ENCODE measurements around the gene HSPA9. TPM values are rescaled to one million over a fixed set of nuclear protein-coding genes. Genes with fewer than 3 reads are reported as not detected.

The HSPA9 gene
- total and polyA plus RNA-seq, 2 of the 13 experiments (the other 11 are each of a cell fraction or from before 2014, with no cell fraction given) = 165 to 478 TPM

DNA sequence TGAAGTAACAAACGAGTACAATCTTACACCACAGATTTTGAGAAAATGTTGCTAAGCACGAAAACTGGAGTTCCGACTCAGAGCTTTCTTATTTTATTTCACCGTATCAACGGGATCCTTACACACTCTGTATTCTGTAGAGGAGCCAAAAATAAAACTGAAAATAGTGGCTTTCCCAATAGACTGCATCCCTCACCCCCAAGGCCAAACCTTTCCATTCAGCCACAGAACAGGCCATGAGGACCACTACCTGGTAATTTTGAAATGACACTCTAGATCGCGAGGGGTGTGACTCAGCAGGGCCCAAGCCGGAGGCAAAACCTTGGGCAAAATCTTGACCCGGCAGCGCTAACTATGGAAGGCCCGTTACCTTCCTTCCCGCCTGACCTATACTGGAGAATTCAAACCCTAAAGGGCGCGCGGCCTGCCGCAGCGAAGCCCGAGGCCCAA, 432 bp downstream of the HSPA9 start (continued):
- no peak for TF ChIP-seq ARHGAP35 (CRISPR knock-in tag; IDR thresholded peaks at IDR 0.05; ENCODE audit: borderline replicate concordance)
- TF ChIP-seq, protein P1, sequence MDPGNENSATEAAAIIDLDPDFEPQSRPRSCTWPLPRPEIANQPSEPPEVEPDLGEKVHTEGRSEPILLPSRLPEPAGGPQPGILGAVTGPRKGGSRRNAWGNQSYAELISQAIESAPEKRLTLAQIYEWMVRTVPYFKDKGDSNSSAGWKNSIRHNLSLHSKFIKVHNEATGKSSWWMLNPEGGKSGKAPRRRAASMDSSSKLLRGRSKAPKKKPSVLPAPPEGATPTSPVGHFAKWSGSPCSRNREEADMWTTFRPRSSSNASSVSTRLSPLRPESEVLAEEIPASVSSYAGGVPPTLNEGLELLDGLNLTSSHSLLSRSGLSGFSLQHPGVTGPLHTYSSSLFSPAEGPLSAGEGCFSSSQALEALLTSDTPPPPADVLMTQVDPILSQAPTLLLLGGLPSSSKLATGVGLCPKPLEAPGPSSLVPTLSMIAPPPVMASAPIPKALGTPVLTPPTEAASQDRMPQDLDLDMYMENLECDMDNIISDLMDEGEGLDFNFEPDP (CRISPR knock-in tag; conservative IDR thresholded peaks at IDR 0.05) = no peak
- TF ChIP-seq THYN1 (CRISPR knock-in tag; IDR thresholded peaks at IDR 0.05; ENCODE audit: borderline replicate concordance, low read depth) = no peak
- TF ChIP-seq GPN1 (CRISPR knock-in tag; IDR thresholded peaks at IDR 0.05; ENCODE audit: borderline replicate concordance) = no peak
- TF ChIP-seq, protein P2, sequence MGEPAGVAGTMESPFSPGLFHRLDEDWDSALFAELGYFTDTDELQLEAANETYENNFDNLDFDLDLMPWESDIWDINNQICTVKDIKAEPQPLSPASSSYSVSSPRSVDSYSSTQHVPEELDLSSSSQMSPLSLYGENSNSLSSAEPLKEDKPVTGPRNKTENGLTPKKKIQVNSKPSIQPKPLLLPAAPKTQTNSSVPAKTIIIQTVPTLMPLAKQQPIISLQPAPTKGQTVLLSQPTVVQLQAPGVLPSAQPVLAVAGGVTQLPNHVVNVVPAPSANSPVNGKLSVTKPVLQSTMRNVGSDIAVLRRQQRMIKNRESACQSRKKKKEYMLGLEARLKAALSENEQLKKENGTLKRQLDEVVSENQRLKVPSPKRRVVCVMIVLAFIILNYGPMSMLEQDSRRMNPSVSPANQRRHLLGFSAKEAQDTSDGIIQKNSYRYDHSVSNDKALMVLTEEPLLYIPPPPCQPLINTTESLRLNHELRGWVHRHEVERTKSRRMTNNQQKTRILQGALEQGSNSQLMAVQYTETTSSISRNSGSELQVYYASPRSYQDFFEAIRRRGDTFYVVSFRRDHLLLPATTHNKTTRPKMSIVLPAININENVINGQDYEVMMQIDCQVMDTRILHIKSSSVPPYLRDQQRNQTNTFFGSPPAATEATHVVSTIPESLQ (CRISPR knock-in tag; conservative IDR thresholded peaks at IDR 0.05) = no peak
- TF ChIP-seq STAG1 (CRISPR knock-in tag; IDR thresholded peaks at IDR 0.05) = 0 out of 2 replicates have a peak, but pooled peaks have one; percentile 1
- TF ChIP-seq KLF15 (CRISPR knock-in tag; IDR thresholded peaks at IDR 0.05; ENCODE audit: borderline replicate concordance) = no peak
- no peak for TF ChIP-seq ZNF761 (CRISPR knock-in tag; conservative IDR thresholded peaks at IDR 0.05)
- 0 out of 2 replicates have a peak, but pooled peaks have one; percentile 41 for TF ChIP-seq ZNF224 (CRISPR knock-in tag; IDR thresholded peaks at IDR 0.05)
- TF ChIP-seq ELF3 (CRISPR knock-in tag; IDR thresholded peaks at IDR 0.05) = 0 out of 2 replicates have a peak, but pooled peaks have one; percentile 7
- TF ChIP-seq, protein P3, sequence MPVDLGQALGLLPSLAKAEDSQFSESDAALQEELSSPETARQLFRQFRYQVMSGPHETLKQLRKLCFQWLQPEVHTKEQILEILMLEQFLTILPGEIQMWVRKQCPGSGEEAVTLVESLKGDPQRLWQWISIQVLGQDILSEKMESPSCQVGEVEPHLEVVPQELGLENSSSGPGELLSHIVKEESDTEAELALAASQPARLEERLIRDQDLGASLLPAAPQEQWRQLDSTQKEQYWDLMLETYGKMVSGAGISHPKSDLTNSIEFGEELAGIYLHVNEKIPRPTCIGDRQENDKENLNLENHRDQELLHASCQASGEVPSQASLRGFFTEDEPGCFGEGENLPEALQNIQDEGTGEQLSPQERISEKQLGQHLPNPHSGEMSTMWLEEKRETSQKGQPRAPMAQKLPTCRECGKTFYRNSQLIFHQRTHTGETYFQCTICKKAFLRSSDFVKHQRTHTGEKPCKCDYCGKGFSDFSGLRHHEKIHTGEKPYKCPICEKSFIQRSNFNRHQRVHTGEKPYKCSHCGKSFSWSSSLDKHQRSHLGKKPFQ (CRISPR knock-in tag; IDR thresholded peaks at IDR 0.05; ENCODE audit: insufficient replicate concordance) = peak; percentile 81
- TF ChIP-seq, protein P4, sequence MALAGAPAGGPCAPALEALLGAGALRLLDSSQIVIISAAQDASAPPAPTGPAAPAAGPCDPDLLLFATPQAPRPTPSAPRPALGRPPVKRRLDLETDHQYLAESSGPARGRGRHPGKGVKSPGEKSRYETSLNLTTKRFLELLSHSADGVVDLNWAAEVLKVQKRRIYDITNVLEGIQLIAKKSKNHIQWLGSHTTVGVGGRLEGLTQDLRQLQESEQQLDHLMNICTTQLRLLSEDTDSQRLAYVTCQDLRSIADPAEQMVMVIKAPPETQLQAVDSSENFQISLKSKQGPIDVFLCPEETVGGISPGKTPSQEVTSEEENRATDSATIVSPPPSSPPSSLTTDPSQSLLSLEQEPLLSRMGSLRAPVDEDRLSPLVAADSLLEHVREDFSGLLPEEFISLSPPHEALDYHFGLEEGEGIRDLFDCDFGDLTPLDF (CRISPR knock-in tag; IDR thresholded peaks at IDR 0.05) = no peak
- no peak for TF ChIP-seq ZNF570 (CRISPR knock-in tag; IDR thresholded peaks at IDR 0.05; ENCODE audit: borderline replicate concordance)
- TF ChIP-seq, protein P5, sequence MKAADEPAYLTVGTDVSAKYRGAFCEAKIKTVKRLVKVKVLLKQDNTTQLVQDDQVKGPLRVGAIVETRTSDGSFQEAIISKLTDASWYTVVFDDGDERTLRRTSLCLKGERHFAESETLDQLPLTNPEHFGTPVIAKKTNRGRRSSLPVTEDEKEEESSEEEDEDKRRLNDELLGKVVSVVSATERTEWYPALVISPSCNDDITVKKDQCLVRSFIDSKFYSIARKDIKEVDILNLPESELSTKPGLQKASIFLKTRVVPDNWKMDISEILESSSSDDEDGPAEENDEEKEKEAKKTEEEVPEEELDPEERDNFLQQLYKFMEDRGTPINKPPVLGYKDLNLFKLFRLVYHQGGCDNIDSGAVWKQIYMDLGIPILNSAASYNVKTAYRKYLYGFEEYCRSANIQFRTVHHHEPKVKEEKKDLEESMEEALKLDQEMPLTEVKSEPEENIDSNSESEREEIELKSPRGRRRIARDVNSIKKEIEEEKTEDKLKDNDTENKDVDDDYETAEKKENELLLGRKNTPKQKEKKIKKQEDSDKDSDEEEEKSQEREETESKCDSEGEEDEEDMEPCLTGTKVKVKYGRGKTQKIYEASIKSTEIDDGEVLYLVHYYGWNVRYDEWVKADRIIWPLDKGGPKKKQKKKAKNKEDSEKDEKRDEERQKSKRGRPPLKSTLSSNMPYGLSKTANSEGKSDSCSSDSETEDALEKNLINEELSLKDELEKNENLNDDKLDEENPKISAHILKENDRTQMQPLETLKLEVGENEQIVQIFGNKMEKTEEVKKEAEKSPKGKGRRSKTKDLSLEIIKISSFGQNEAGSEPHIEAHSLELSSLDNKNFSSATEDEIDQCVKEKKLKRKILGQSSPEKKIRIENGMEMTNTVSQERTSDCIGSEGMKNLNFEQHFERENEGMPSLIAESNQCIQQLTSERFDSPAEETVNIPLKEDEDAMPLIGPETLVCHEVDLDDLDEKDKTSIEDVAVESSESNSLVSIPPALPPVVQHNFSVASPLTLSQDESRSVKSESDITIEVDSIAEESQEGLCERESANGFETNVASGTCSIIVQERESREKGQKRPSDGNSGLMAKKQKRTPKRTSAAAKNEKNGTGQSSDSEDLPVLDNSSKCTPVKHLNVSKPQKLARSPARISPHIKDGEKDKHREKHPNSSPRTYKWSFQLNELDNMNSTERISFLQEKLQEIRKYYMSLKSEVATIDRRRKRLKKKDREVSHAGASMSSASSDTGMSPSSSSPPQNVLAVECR (CRISPR knock-in tag; IDR thresholded peaks at IDR 0.05; ENCODE audit: borderline replicate concordance) = no peak
- TF ChIP-seq JUNB (CRISPR knock-in tag; IDR thresholded peaks at IDR 0.05; ENCODE audit: borderline replicate concordance) = no peak
- TF ChIP-seq U2AF1 (optimal IDR thresholded peaks at IDR 0.05; ENCODE audit: low read depth, low read length) = no peak
- TF ChIP-seq DPF2 (CRISPR knock-in tag; IDR thresholded peaks at IDR 0.05; ENCODE audit: borderline replicate concordance, low read depth) = no peak
- TF ChIP-seq PRMT3 (CRISPR knock-in tag; IDR thresholded peaks at IDR 0.05; ENCODE audit: borderline replicate concordance, low read depth) = 0 out of 2 replicates have a peak, but pooled peaks have one; percentile 52
